ENCODE measurements around the gene CAMK1D. TPM values are rescaled to one million over a fixed set of nuclear protein-coding genes. Genes with fewer than 3 reads are reported as not detected.

Gene CAMK1D
- total RNA-seq, 1 donor from 2014 or later: 12.8 TPM

- Histone ChIP-seq H3K4me3 (no peak overlapping the region), H3K36me3 (no peaks in the 10 kb centered on the region), H3K4me1 (no peaks in the 10 kb centered on the region), H3K9me3 (no peaks in the 10 kb centered on the region), H3K27me3 (no peaks in the 10 kb centered on the region), H3K27ac (no peak overlapping the region)
- DNase-seq (ENCODE audit: extremely low spot score in 2 of 2): no peak
- intact Hi-C loops (cut with DNase I): no loop called here
- TF ChIP-seq POLR2AphosphoS5 (IDR thresholded peaks at IDR 0.05; ENCODE audit: insufficient read depth in 1 of 2, low read depth in 1 of 2) (no peak), POLR2A (IDR thresholded peaks at IDR 0.05) (no peak)
- TF ChIP-seq, protein P1, sequence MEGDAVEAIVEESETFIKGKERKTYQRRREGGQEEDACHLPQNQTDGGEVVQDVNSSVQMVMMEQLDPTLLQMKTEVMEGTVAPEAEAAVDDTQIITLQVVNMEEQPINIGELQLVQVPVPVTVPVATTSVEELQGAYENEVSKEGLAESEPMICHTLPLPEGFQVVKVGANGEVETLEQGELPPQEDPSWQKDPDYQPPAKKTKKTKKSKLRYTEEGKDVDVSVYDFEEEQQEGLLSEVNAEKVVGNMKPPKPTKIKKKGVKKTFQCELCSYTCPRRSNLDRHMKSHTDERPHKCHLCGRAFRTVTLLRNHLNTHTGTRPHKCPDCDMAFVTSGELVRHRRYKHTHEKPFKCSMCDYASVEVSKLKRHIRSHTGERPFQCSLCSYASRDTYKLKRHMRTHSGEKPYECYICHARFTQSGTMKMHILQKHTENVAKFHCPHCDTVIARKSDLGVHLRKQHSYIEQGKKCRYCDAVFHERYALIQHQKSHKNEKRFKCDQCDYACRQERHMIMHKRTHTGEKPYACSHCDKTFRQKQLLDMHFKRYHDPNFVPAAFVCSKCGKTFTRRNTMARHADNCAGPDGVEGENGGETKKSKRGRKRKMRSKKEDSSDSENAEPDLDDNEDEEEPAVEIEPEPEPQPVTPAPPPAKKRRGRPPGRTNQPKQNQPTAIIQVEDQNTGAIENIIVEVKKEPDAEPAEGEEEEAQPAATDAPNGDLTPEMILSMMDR (IDR thresholded peaks at IDR 0.05): no peak
Measured at GRCh38 chr10:12488626-12489025, 139.3 kb downstream of the CAMK1D start.

DNA sequence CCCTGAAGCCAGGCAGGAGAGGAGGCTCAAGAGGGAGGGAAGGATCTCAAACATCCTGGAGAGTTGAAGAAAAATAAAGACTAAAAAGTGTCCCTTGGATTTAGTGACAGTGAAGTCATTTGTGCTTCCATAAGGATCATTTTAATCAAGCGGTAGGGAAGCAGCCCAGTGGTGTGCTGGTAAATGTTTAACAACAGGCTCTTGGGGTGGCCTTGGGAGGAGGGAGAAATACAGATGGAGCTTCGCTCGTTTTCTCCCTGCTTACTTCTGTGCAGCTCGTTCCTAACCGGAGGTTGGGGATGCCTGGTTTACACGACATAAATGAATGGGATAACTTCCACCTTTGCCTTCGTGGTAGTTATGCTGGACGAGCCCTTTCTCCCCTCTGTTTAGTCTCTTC, 140.0 kb downstream of the CAMK1D start:
- TF ChIP-seq, protein P1 (IDR thresholded peaks at IDR 0.05): no peak
- TF ChIP-seq POLR2AphosphoS5 (IDR thresholded peaks at IDR 0.05; ENCODE audit: insufficient read depth in 1 of 2, low read depth in 1 of 2) (no peak), POLR2A (IDR thresholded peaks at IDR 0.05) (no peak)
- no peak for DNase-seq (ENCODE audit: extremely low spot score in 2 of 2)
- no peak overlapping the region for H3K27ac ChIP-seq
- no peaks in the 10 kb centered on the region for H3K27me3 ChIP-seq
- H3K4me1 ChIP-seq: no peaks in the 10 kb centered on the region
- H3K9me3 ChIP-seq: no peaks in the 10 kb centered on the region
- H3K4me3 ChIP-seq: no peak overlapping the region
- H3K36me3 ChIP-seq: no peaks in the 10 kb centered on the region
- intact Hi-C loops (cut with DNase I): no loop called here

- Histone ChIP-seq H3K36me3 (no peaks in the 10 kb centered on the region), H3K4me3 (no peak overlapping the region), H3K9me3 (no peaks in the 10 kb centered on the region), H3K27ac (no peak overlapping the region), H3K27me3 (no peaks in the 10 kb centered on the region), H3K4me1 (no peaks in the 10 kb centered on the region)
- TF ChIP-seq POLR2AphosphoS5 (IDR thresholded peaks at IDR 0.05; ENCODE audit: insufficient read depth in 1 of 2, low read depth in 1 of 2) (no peak), POLR2A (IDR thresholded peaks at IDR 0.05) (no peak)
- TF ChIP-seq, protein P1 (IDR thresholded peaks at IDR 0.05): no peak
- intact Hi-C loops (cut with DNase I): no loop called here
- no peak for DNase-seq (ENCODE audit: extremely low spot score in 2 of 2)
Measured at GRCh38 chr10:12489806-12490205, 140.5 kb downstream of the CAMK1D start.

- H3K9me3 ChIP-seq: no peaks in the 10 kb centered on the region
- DNase-seq (ENCODE audit: extremely low spot score in 2 of 2): no peak
- H3K36me3 ChIP-seq: no peaks in the 10 kb centered on the region
- H3K27me3 ChIP-seq: no peaks in the 10 kb centered on the region
- no peak overlapping the region for H3K27ac ChIP-seq
- H3K4me1 ChIP-seq: no peaks in the 10 kb centered on the region
- intact Hi-C loops (cut with DNase I): no loop called here
- TF ChIP-seq, protein P1 (IDR thresholded peaks at IDR 0.05): no peak
- H3K4me3 ChIP-seq: no peak overlapping the region
Measured at GRCh38 chr10:12490963-12491362, 141.6 kb downstream of the CAMK1D start.

GRCh38 chr10:12491491-12491890, 142.1 kb downstream of the CAMK1D start:
- Histone ChIP-seq H3K4me3 (no peak overlapping the region), H3K36me3 (no peaks in the 10 kb centered on the region), H3K4me1 (no peaks in the 10 kb centered on the region), H3K27ac (no peak overlapping the region), H3K27me3 (no peaks in the 10 kb centered on the region), H3K9me3 (no peaks in the 10 kb centered on the region)
- TF ChIP-seq POLR2A (IDR thresholded peaks at IDR 0.05) (no peak), POLR2AphosphoS5 (IDR thresholded peaks at IDR 0.05; ENCODE audit: insufficient read depth in 1 of 2, low read depth in 1 of 2) (no peak)
- TF ChIP-seq, protein P1 (IDR thresholded peaks at IDR 0.05): no peak
- no peak for DNase-seq (ENCODE audit: extremely low spot score in 2 of 2)
- intact Hi-C loops (cut with DNase I): no loop called here
